IMR-90 (cell line): Measurements from ENCODE around the gene L1CAM. TPM values are rescaled to one million over a fixed set of nuclear protein-coding genes. Genes with fewer than 3 reads are reported as not detected.

Experiments
- ATAC-seq: fragments of 200-7000 bp; cut with Tn5 transposase; 2 replicates; pipeline ENCODE4 v1.9.1; 2020; ENCODE audit warnings: low read depth, mild to moderate bottlenecking, moderate library complexity
- BruUV-seq: library from RNA; stranded (reverse); fragments of 400-500 nt; replicated peaks from 2 replicates; lab custom pipeline; 2021; lab: Mats Ljungman, UMichigan
- CTCF ChIA-PET: fragments of 300-600 bp; formaldehyde crosslinking; extraction: SDS; loops from one replicate; lab custom pipeline; 2021; ENCODE audit warnings: antibody characterized with exemption; lab: Yijun Ruan, JAX
- POLR2A ChIA-PET: fragments of 300-600 bp; sonication (Branson Sonifier 250); formaldehyde crosslinking; loops from one replicate; lab custom pipeline; 2022; ENCODE audit warnings: antibody characterized with exemption; ENCODE audit not compliant: unreplicated experiment; lab: Charles Lee
- DNase-seq: peaks from one replicate; pipeline ENCODE4 v3.0.0; 2013
- H2AFZ ChIP-seq: replicated peaks from 2 replicates; pipeline ENCODE3; 2013; ENCODE audit warnings: low read length, mild to moderate bottlenecking; ENCODE audit not compliant: poor library complexity
- H2AK5ac ChIP-seq: 2 replicates; pipeline ENCODE4 v1.6.1; 2013; ENCODE audit warnings: low read depth, low read length, inconsistent platforms
- H2AK9ac ChIP-seq: replicated peaks from 2 replicates; pipeline ENCODE3; 2013; ENCODE audit warnings: mild to moderate bottlenecking, low read depth, low read length, moderate library complexity; ENCODE audit not compliant: poor library complexity
- H2BK120ac ChIP-seq: 2 replicates; pipeline ENCODE4 v1.6.1; 2013; ENCODE audit warnings: low read depth, low read length, inconsistent platforms
- H2BK15ac ChIP-seq: 3 replicates; pipeline ENCODE4 v1.6.1; 2013; ENCODE audit warnings: low read depth, low read length, inconsistent platforms
- H2BK20ac ChIP-seq: 2 replicates; pipeline ENCODE4 v1.6.1; 2013; ENCODE audit warnings: low read depth, mild to moderate bottlenecking, inconsistent platforms, low read length, moderate library complexity
- H2BK5ac ChIP-seq: 2 replicates; pipeline ENCODE4 v1.6.1; 2013; ENCODE audit warnings: mild to moderate bottlenecking, low read depth, low read length, inconsistent platforms; ENCODE audit not compliant: poor library complexity, severe bottlenecking
- H3K14ac ChIP-seq: replicated peaks from 2 replicates; pipeline ENCODE4 v1.6.1; 2013; ENCODE audit warnings: low read depth, low read length, inconsistent platforms
- H3K18ac ChIP-seq: 2 replicates; pipeline ENCODE4 v1.6.1; 2013; ENCODE audit warnings: low read depth, low read length, control low read depth
- H3K23ac ChIP-seq: 2 replicates; pipeline ENCODE4 v1.6.1; 2013; ENCODE audit warnings: low read depth, low read length, inconsistent platforms
- H3K27ac ChIP-seq: 2 replicates; pipeline ENCODE4 v1.5.1; 2013; ENCODE audit warnings: mild to moderate bottlenecking, control low read depth, low read length; ENCODE audit not compliant: insufficient read depth
- H3K27me3 ChIP-seq: 2 replicates; pipeline ENCODE4 v1.6.1; 2013; ENCODE audit warnings: low read length; ENCODE audit not compliant: control insufficient read depth, insufficient read depth
- H3K36me3 ChIP-seq: 2 replicates; pipeline ENCODE4 v1.6.1; 2013; ENCODE audit warnings: low read length, mixed read lengths; ENCODE audit not compliant: control insufficient read depth, insufficient read depth
- H3K4ac ChIP-seq: 2 replicates; pipeline ENCODE4 v1.6.1; 2013; ENCODE audit warnings: low read depth, low read length, inconsistent platforms
- H3K4me1 ChIP-seq: 2 replicates; pipeline ENCODE4 v1.6.1; 2013; ENCODE audit warnings: low read length, mixed read lengths; ENCODE audit not compliant: control insufficient read depth, insufficient read depth
- H3K4me2 ChIP-seq: 2 replicates; pipeline ENCODE4 v1.6.1; 2013; ENCODE audit warnings: low read depth, mild to moderate bottlenecking, control low read depth, low read length, moderate library complexity
- H3K4me3 ChIP-seq: 2 replicates; pipeline ENCODE4 v1.5.1; 2013; ENCODE audit warnings: low read depth, mild to moderate bottlenecking, control low read depth, low read length, moderate library complexity; ENCODE audit not compliant: insufficient read depth
- H3K56ac ChIP-seq: 2 replicates; pipeline ENCODE4 v1.6.1; 2013; ENCODE audit warnings: low read length, inconsistent platforms; ENCODE audit not compliant: insufficient read depth; ENCODE audit errors: extremely low read depth
- H3K79me1 ChIP-seq, 2 experiments: 2 replicates each; pipeline ENCODE4 v1.6.1; 2013; ENCODE audit warnings: low read length in 2 of 2, inconsistent platforms in 1 of 2, low read depth in 1 of 2
- H3K9ac ChIP-seq: 2 replicates; pipeline ENCODE4 v1.6.1; 2013; ENCODE audit warnings: low read depth, low read length, control low read depth
- H3K9me1 ChIP-seq: 2 replicates; pipeline ENCODE4 v1.6.1; 2013; ENCODE audit warnings: low read length, inconsistent platforms; ENCODE audit not compliant: insufficient read depth
- H3K9me3 ChIP-seq: 2 replicates; pipeline ENCODE4 v1.6.1; 2013; ENCODE audit warnings: low read length; ENCODE audit not compliant: control insufficient read depth, insufficient read depth
- H4K20me1 ChIP-seq: 2 replicates; pipeline ENCODE4 v1.6.1; 2013; ENCODE audit warnings: low read length, inconsistent platforms; ENCODE audit not compliant: insufficient read depth
- H4K5ac ChIP-seq: 2 replicates; pipeline ENCODE4 v1.6.1; 2013; ENCODE audit warnings: mild to moderate bottlenecking, low read depth, low read length, control low read depth
- H4K8ac ChIP-seq, 2 experiments: 2 replicates each; pipeline ENCODE4 v1.6.1; 2013; ENCODE audit warnings: low read depth in 2 of 2, low read length in 2 of 2, control low read depth in 1 of 2, inconsistent platforms in 1 of 2
- H4K91ac ChIP-seq: 2 replicates; pipeline ENCODE4 v1.6.1; 2013; ENCODE audit warnings: low read depth, low read length, inconsistent platforms; ENCODE audit not compliant: insufficient read depth
- MAFK ChIP-seq: IDR thresholded peaks from 2 replicates; pipeline ENCODE4 v1.6.1; 2012; ENCODE audit warnings: low read depth, low read length, improper control_type of control experiment
- POLR2A ChIP-seq: IDR thresholded peaks from 2 replicates; pipeline ENCODE4 v1.6.1; 2012; ENCODE audit warnings: mild to moderate bottlenecking, low read depth, low read length
- RAD21 ChIP-seq: IDR thresholded peaks from 2 replicates; pipeline ENCODE4 v1.6.1; 2012; ENCODE audit warnings: low read length, improper control_type of control experiment
- RCOR1 ChIP-seq: IDR thresholded peaks from 2 replicates; pipeline ENCODE4 v1.6.1; 2012; ENCODE audit warnings: mild to moderate bottlenecking, low read length, improper control_type of control experiment; ENCODE audit not compliant: insufficient replicate concordance
- RFX5 ChIP-seq: IDR thresholded peaks from 2 replicates; pipeline ENCODE4 v1.8.0; 2012; ENCODE audit warnings: low read depth, mild to moderate bottlenecking, low read length, moderate library complexity
- SMC3 ChIP-seq: fragments of 150-350 bp; IDR thresholded peaks from 2 replicates; pipeline ENCODE4 v1.6.1; 2016; ENCODE audit warnings: low read depth, mild to moderate bottlenecking, antibody characterized with exemption, low read length, moderate library complexity
- USF2 ChIP-seq: fragments of 150-350 bp; IDR thresholded peaks from 2 replicates; pipeline ENCODE4 v1.6.1; 2017; ENCODE audit warnings: mild to moderate bottlenecking, antibody characterized with exemption, low read length, low read depth
- WGBS, 2 experiments: methylation state at CpG; one replicate each; pipeline versions ENCODE4 v1.1.5 to v1.1.7; 2013; ENCODE audit warnings: missing lambda C conversion rate in 2 of 2; ENCODE audit not compliant: insufficient read length in 1 of 2; ENCODE audit errors: extremely low coverage in 2 of 2; 5-methylcytosine and 5-hydroxymethylcytosine counted together
- dilution Hi-C: fragments of 300-500 bp; cut with HindIII; formaldehyde crosslinking; loops from one replicate; pipeline ENCODE4 v1.14.3; 2018; ENCODE audit warnings: low sequenced_read_pairs; ENCODE audit not compliant: unreplicated experiment
- in situ Hi-C: fragments of 300-500 bp; cut with MboI; formaldehyde crosslinking; loops from 3 replicates; pipeline ENCODE4 v1.14.3; 2019; ENCODE audit warnings: low sequenced_read_pairs, inconsistent platforms, mixed read lengths
- intact Hi-C: fragments of 100-400 bp; cut with micrococcal nuclease; formaldehyde crosslinking; loops from 2 replicates; pipeline ENCODE4 v1.10.0; 2022
- polyA plus RNA-seq, 3 experiments: library from polyadenylated mRNA; depleted of rRNA; stranded (reverse); fragments of >200 nt; gene quantifications; 2 replicates each; pipeline ENCODE4 v1.2.3, GENCODE V29; 2012; ENCODE audit warnings: low replicate concordance in 1 of 3
- total RNA-seq: library from RNA; depleted of rRNA; stranded (reverse); fragments of >200 nt; gene quantifications from 2 replicates; pipeline ENCODE4 v1.2.3, GENCODE V29; 2012
- TF ChIP-seq, protein P1 (sequence below): fragments of 150-350 bp; IDR thresholded peaks from 2 replicates; pipeline ENCODE4 v1.6.1; 2016; ENCODE audit warnings: low read depth, mild to moderate bottlenecking, low read length, moderate library complexity, borderline replicate concordance

Gene L1CAM
- total and polyA plus RNA-seq, 2 of the 4 experiments (the other 2 are of a cell fraction), result 0.36 to 1.9 TPM

DNA sequence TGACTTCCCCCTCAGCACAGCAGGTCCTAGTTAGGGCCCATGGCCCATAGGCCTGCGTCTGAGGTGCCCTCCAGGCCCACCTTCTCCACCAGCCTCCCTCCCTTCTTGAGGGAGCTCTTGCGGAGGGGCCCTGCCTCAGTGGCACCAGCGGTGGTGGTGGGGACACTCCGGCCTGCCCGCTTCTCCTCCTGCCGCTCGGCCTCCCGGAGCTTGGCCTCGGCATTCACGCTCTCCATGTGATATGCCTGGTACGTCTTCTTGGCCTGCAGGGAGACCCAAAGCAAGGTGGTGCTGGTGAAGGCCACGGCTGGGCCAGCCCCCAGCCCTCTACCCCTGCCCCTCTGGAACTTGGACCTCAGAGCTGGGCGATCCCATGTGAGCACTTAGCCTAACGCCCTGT lies 34.6 kb upstream of the L1CAM start:
- H4K5ac ChIP-seq, result no peak overlapping the region
- H2BK20ac ChIP-seq, result no peak overlapping the region
- no peaks in the 10 kb centered on the region for H3K36me3 ChIP-seq
- H2BK5ac ChIP-seq, result no peak overlapping the region
- H4K8ac ChIP-seq, result no peak overlapping the region
- no peak overlapping the region for H4K91ac ChIP-seq
- H3K4ac ChIP-seq, result no peak overlapping the region
- no peak overlapping the region for H3K23ac ChIP-seq
- H3K27ac ChIP-seq, result no peak overlapping the region
- H2BK15ac ChIP-seq, result no peak overlapping the region
- no peak overlapping the region for H2AK9ac ChIP-seq
- H3K14ac ChIP-seq, result no peak overlapping the region
- no peak overlapping the region for H2BK120ac ChIP-seq
- 72% methylated on average over 6 of the region's 14 CpGs; no CpG with 5 or more reads in 1 of the 2 experiments for WGBS, 2 experiments
- no peak overlapping the region for H3K4me2 ChIP-seq
- peaks cover 14% of the 10 kb centered on the region; the same call in 1 of the 2 replicates for H3K27me3 ChIP-seq
- H3K4me3 ChIP-seq, result no peak overlapping the region
- ChIA-PET POLR2A (no interaction called here), CTCF (no interaction called here)
- no peaks in the 10 kb centered on the region for H3K9me1 ChIP-seq
- no peak for TF ChIP-seq SMC3
- no peak for TF ChIP-seq RAD21
- no peak for TF ChIP-seq POLR2A
- no peak for TF ChIP-seq RCOR1
- TF ChIP-seq, protein P1, sequence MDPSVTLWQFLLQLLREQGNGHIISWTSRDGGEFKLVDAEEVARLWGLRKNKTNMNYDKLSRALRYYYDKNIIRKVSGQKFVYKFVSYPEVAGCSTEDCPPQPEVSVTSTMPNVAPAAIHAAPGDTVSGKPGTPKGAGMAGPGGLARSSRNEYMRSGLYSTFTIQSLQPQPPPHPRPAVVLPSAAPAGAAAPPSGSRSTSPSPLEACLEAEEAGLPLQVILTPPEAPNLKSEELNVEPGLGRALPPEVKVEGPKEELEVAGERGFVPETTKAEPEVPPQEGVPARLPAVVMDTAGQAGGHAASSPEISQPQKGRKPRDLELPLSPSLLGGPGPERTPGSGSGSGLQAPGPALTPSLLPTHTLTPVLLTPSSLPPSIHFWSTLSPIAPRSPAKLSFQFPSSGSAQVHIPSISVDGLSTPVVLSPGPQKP, result no peak
- no peak for TF ChIP-seq USF2
- TF ChIP-seq RFX5, result no peak
- no peak for TF ChIP-seq MAFK
- no peak overlapping the region for H3K18ac ChIP-seq
- no peak overlapping the region for H3K56ac ChIP-seq
- H3K79me1 ChIP-seq, result no peaks in the 10 kb centered on the region
- H3K4me1 ChIP-seq, result no peaks in the 10 kb centered on the region; the same call in 1 of the 2 replicates
- no peak overlapping the region for H2AK5ac ChIP-seq
- dilution Hi-C loops (no loop called here), intact Hi-C loops (no loop called here), in situ Hi-C loops (loop anchor here (25.0 kb wide), 1 partner anchor 958 kb away; no protein-coding TSS in a partner anchor)
- no TSS peak for BruUV-seq
- no peak overlapping the region for H2AFZ ChIP-seq
- no peak for DNase-seq
- no peak for ATAC-seq
- H3K9ac ChIP-seq, result no peak overlapping the region
- H4K20me1 ChIP-seq, result no peaks in the 10 kb centered on the region
- no peaks in the 10 kb centered on the region for H3K9me3 ChIP-seq
